T1000 (cell line): ENCODE measurements around the gene HSPA6.
"Not testable (repeated sequence)": the region's sequence is repeated elsewhere in the genome, so short reads cannot be mapped to it uniquely, and the experiment has no call there.

Experiments
- DNase-seq: peaks from one replicate; lab custom pipeline; 2025; ENCODE audit warnings: mixed read lengths; lab: John Stamatoyannopoulos, UW

HSPA6 gene

DNA sequence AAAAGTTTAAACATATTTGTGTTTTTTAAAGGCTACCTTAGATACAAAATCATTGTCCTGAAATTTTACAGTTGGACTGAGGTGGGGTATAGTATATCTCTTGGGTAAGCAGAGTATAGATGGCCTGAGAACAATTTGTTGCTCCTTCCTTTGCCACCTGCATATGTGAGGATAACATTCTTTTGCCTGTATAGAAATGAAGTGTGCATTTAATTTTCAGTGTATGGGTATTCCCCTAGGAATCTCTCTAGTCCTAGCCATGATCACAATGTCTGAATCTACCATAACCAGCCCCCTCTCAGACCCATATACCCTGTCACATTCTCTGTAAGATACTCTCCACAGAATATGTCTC, 21.0 kb upstream of the HSPA6 start:
- no peak for DNase-seq

- DNase-seq: no peak
These were observed 18.7 kb upstream of the HSPA6 start for GRCh38 chr1:161505686-161506085.

GRCh38 chr1:161506336-161507223, 17.8 kb upstream of the HSPA6 start:
- no peak for DNase-seq

DNA sequence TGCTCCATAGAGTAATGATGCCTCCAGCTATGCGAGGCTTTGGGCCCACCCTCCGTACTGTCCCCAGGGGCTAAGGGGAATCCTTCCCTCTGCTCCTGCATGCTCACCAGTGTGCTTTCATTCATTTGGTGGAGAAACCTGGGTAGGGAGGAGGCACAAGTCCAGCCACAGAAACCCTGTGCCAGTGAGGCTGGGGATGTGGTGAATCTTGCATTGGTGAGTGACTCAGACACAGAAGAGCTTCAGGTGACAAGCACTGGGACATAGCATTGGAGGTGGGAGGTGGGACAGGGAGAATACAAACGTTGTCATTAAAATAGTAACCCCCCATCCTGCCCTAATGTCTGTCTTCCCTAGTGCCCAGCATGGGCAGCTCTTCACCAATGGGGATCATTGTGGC, 13.9 kb upstream of the HSPA6 start:
- DNase-seq: no peak

DNA sequence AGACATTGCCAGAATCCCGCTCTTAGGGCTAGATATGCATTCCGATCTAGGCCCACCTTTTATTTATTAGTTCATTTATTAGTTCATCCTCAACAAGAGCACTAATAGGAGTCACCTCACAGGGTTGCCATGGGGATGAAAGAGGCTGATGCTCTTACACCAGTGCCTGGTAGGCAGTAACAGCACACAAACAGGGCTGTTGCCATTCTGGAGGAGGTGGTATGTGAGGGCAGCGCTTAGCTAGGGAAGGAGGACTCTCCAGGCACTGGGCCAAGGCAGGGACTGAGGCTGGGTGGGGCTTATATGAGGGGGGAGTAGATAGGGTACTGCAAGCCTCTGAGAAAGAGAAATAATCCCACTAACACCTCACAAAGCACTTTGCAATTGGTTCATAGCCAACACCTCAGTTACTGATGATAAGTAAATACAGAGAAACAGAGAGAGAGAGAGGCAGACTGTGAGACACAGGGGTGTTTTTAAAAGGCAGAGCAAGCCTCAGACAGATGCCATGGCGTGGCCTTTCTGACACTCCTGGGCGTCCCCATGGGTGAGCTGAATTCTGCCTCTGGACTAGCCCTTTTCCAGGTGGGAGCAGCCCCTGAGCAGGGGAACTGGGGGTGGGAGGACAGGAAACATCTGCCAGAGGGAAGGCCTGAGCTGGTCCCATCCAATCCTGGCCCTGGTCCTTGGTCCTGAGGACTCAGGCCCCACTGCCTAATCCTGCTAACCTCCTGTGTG, 13.2 kb upstream of the HSPA6 start:
- no peak for DNase-seq

DNA sequence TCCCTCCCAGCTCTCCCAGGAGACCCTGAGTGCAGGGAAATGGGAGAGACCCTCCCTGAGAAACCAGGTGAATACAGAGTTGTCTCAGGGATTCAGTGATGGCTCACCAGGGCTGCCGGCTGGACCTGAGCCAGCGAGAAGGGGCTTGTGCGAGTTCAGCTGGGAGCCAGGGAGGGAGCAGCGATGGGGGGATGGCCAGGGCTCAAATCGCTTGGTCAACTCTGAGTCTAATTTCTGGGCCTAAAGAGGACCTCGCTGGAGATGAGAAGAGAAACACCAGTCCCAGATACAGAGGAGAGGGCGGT, 12.6 kb upstream of the HSPA6 start:
- DNase-seq: no peak

GRCh38 chr1:161512636-161513447, 11.5 kb upstream of the HSPA6 start:
- not testable (repeated sequence) for DNase-seq

DNA sequence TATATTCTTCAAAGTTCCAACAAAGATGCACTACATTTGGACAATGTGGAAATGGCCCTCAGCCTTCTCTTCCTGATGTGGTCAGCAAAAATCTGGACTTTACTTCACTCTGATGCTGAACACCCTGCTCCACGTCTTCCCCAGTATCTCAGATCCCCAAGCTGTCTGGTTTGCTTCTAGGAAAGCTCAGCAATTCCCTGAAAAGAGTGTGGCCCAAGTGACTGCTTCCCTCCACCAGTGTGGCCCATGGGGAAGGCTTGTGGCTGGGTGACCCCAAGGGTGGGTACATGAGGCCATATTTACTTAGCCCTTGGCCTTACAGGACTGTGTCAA, 10.9 kb upstream of the HSPA6 start:
- not testable (repeated sequence) for DNase-seq

GRCh38 chr1:161513953-161514352, 10.4 kb upstream of the HSPA6 start:
- not testable (repeated sequence) for DNase-seq

DNA sequence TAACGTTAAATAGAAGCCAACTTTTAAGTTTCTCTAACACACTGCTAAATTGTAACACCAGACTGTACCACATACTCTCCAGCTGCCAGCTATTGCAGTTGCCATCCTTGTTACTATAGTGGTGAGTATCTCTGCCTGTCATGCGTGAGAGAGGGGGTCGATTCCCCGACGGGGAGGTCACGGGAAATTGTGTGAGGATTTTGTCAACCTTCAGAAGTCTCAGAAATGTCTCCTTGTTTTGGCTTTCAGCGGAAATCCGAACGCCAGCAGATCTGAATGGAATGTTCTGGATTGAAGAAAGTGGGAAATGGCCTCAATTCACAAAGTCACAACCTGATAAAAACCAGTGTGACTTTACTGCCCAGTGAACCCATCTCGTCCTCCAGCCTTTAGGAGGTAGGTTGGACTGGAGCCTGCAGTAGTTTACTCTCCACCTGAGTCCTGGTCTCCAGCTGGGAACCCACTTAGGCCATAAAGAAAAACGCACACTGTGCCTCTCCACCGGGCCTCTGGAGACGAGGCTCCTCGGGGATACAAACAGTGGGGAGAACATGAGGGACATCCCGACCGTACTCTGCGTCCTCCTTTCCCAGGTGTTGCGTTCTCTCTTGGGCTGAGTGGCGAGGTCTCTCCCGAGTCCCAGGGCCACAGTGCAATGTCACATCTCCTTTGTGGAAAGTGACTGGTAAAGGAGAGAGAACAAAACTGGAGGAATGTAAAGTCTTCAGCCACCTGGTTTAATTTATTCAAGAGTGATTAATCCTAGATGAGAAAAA, 1.1 kb upstream of the HSPA6 start:
- DNase-seq: not testable (repeated sequence)

DNA sequence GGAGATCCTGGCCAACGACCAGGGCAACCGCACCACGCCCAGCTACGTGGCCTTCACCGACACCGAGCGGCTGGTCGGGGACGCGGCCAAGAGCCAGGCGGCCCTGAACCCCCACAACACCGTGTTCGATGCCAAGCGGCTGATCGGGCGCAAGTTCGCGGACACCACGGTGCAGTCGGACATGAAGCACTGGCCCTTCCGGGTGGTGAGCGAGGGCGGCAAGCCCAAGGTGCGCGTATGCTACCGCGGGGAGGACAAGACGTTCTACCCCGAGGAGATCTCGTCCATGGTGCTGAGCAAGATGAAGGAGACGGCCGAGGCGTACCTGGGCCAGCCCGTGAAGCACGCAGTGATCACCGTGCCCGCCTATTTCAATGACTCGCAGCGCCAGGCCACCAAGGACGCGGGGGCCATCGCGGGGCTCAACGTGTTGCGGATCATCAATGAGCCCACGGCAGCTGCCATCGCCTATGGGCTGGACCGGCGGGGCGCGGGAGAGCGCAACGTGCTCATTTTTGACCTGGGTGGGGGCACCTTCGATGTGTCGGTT, 477 bp downstream of the HSPA6 start:
- not testable (repeated sequence) for DNase-seq

GRCh38 chr1:161525321-161525720, 981 bp downstream of the HSPA6 start:
- not testable (repeated sequence) for DNase-seq

DNA sequence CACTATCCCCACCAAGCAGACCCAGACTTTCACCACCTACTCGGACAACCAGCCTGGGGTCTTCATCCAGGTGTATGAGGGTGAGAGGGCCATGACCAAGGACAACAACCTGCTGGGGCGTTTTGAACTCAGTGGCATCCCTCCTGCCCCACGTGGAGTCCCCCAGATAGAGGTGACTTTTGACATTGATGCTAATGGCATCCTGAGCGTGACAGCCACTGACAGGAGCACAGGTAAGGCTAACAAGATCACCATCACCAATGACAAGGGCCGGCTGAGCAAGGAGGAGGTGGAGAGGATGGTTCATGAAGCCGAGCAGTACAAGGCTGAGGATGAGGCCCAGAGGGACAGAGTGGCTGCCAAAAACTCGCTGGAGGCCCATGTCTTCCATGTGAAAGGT, 1.6 kb downstream of the HSPA6 start:
- DNase-seq: not testable (repeated sequence)

GRCh38 chr1:161528550-161528949, 4.2 kb downstream of the HSPA6 start:
- DNase-seq: not testable (repeated sequence)

- DNase-seq: not testable (repeated sequence)
These were observed 5.2 kb downstream of the HSPA6 start for GRCh38 chr1:161529463-161530104.

GRCh38 chr1:161530158-161530557, 5.8 kb downstream of the HSPA6 start:
- DNase-seq: peak; percentile 74

DNA sequence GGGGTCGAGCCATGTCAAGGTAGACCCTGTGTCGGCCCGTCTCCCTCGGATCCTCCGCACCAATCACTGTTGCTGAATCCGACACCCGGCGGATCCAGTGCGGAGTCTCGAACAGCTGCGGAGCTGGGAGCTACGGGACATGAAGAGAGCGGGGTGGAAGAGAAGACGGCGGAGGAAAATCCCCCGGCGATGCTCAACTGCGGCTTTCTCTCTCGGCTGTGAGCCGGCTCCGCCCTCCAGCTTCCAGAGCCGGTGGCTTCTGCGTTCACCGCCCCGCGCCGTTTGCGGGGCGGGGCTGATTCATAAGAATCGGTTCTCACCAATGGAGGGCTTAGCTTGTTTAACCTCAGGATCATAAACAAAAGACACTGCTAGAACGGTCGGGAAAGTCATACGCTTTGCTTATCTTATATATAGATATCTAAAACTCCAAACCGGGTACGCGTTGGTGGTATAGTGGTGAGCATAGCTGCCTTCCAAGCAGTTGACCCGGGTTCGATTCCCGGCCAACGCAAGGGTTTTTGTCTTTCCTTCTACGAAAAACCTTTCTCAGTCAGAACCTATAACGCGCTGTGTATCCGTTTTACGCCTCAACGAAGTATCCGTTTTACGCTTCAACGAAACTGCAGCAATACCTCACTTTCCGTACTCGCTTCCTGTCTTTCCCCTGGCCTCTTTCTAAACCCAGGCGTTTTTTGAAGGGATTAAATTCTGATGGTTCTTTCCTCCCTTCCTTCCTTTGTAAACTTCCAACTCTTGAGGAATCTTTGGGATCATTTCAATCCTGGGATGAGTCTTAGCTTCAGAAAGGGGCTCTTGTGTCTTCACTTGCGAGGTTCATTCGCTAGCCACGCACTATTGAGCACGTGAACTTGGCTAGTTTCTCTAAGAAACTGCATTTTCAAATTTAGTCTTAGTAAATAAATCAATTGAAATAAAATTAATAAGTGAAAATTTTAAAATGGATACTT, 6.6 kb downstream of the HSPA6 start:
- peak; percentile 90 for DNase-seq

GRCh38 chr1:161531986-161532643, 7.8 kb downstream of the HSPA6 start:
- DNase-seq: no peak
